GM12878 (cell line): ENCODE results near the gene TBC1D1. TPM values are rescaled to one million over a fixed set of nuclear protein-coding genes. Genes with fewer than 3 reads are reported as not detected.

ENCODE experiments used
- BCLAF1 ChIP-seq: fragments of 450-650 bp; IDR thresholded peaks from 2 replicates; pipeline ENCODE4 v1.6.1; 2017; ENCODE audit warnings: antibody characterized with exemption, mild to moderate bottlenecking, moderate library complexity
- CEBPZ ChIP-seq: fragments of 150-350 bp; IDR thresholded peaks from 2 replicates; pipeline ENCODE4 v1.6.1; 2016; ENCODE audit warnings: low read depth, low read length
- HDGF ChIP-seq: fragments of 450-650 bp; IDR thresholded peaks from 2 replicates; pipeline ENCODE4 v1.6.1; 2016; ENCODE audit warnings: antibody characterized with exemption
- IRF3 ChIP-seq: fragments of 450-650 bp; IDR thresholded peaks from 2 replicates; pipeline ENCODE4 v1.6.1; 2014; ENCODE audit warnings: mild to moderate bottlenecking
- IRF5 ChIP-seq: fragments of 450-650 bp; IDR thresholded peaks from 2 replicates; pipeline ENCODE4 v1.6.1; 2017; ENCODE audit warnings: borderline replicate concordance
- JUND ChIP-seq: IDR thresholded peaks from 2 replicates; pipeline ENCODE4 v1.6.1; 2012; ENCODE audit warnings: low read depth, mild to moderate bottlenecking, low read length, improper control_type of control experiment, moderate library complexity
- MTA2 ChIP-seq: fragments of 450-650 bp; IDR thresholded peaks from 2 replicates; pipeline ENCODE4 v1.6.1; 2016; ENCODE audit warnings: low read depth, mild to moderate bottlenecking, moderate library complexity
- NBN ChIP-seq: fragments of 450-650 bp; IDR thresholded peaks from 2 replicates; pipeline ENCODE4 v1.6.1; 2016
- NFIC ChIP-seq: IDR thresholded peaks from 2 replicates; pipeline ENCODE4 v1.6.1; 2012; ENCODE audit warnings: low read depth, mild to moderate bottlenecking, inconsistent platforms, low read length, moderate library complexity
- SMARCA5 ChIP-seq: fragments of 450-650 bp; IDR thresholded peaks from 2 replicates; pipeline ENCODE4 v1.6.1; 2017; ENCODE audit warnings: mild to moderate bottlenecking
- SMC3 ChIP-seq: IDR thresholded peaks from 2 replicates; pipeline ENCODE4 v1.6.1; 2011; ENCODE audit warnings: low read length, improper control_type of control experiment, borderline replicate concordance
- TCF7 ChIP-seq: IDR thresholded peaks from 2 replicates; pipeline ENCODE4 v1.6.1; 2014; ENCODE audit warnings: antibody characterized with exemption, borderline replicate concordance
- USF1 ChIP-seq: IDR thresholded peaks from 2 replicates; pipeline ENCODE4 v1.6.1; 2011; ENCODE audit warnings: borderline replicate concordance, low read depth, mild to moderate bottlenecking, moderate library complexity, mixed read lengths, low read length; ENCODE audit not compliant: insufficient read depth; ENCODE audit errors: extremely low read length
- ZBTB40 ChIP-seq: fragments of 450-650 bp; IDR thresholded peaks from 2 replicates; pipeline ENCODE4 v1.6.1; 2016; ENCODE audit warnings: mild to moderate bottlenecking, moderate library complexity, borderline replicate concordance
- ZNF274 ChIP-seq: IDR thresholded peaks from one replicate; pipeline ENCODE4 v1.8.0; 2011; ENCODE audit not compliant: insufficient read length, insufficient read depth
- polyA plus RNA-seq, 11 experiments: library from polyadenylated mRNA; depleted of rRNA in 4 of 11; unstranded in 6 of 11; stranded (reverse) in 5 of 11; fragments of >200 nt; fragmentation: Nextera tagmentation in 4 of 11; fragmentation: Illumina TruSeq in 1 of 11; extraction: Ambion mirVana in 4 of 11; extraction: Trizol in 1 of 11; gene quantifications; 1 replicate in 1 of 11; 2 replicates in 10 of 11; pipeline versions ENCODE4 v1.2.1 to v1.2.3, GENCODE V29; 2011 to 2016; ENCODE audit warnings: inconsistent platforms in 2 of 11, missing spikeins in 2 of 11, low read depth in 1 of 11
- total RNA-seq, 4 experiments: library from RNA; depleted of rRNA in 3 of 4; stranded (reverse); fragments of >200 nt in 3 of 4; fragmentation: Illumina TruSeq in 1 of 4; extraction: Trizol in 1 of 4; gene quantifications; 2 replicates each; pipeline versions ENCODE4 v1.2.1 to v1.2.3, GENCODE V29; 2013 to 2021

The TBC1D1 gene
- total and polyA plus RNA-seq, 10 of the 15 experiments (the other 5 are each of a cell fraction or from before 2014, with no cell fraction given), result 5.3 to 102 (median 57.8) TPM

- TF ChIP-seq ZNF274 (no peak), SMARCA5 (no peak), BCLAF1 (no peak), JUND (peak; percentile 95), IRF5 (no peak), USF1 (peak; percentile 29), MTA2 (peak; percentile 95), CEBPZ (no peak), IRF3 (no peak), ZBTB40 (peak; percentile 51; the same call in 1 of the 2 replicates), HDGF (no peak), NFIC (peak; percentile 78), NBN (peak; percentile 77), TCF7 (peak; percentile 71; the same call in 1 of the 2 replicates), SMC3 (no peak)
Measured at GRCh38 chr4:38160487-38161207, 269.8 kb downstream of the TBC1D1 start (continued).
